H1 (cell line): ENCODE results near the gene P4HA3. TPM values are rescaled to one million over a fixed set of nuclear protein-coding genes. Genes with fewer than 3 reads are reported as not detected.

Experiments used
- CTCF ChIA-PET: fragments of 300-600 bp; sonication (Branson Sonifier 250); formaldehyde crosslinking; loops from one replicate; lab custom pipeline; 2021; ENCODE audit not compliant: partially characterized antibody; lab: Charles Lee
- POLR2A ChIA-PET: fragments of 300-600 bp; sonication (Branson Sonifier 250); formaldehyde crosslinking; loops from one replicate; lab custom pipeline; 2021; ENCODE audit warnings: inconsistent platforms; ENCODE audit not compliant: partially characterized antibody; lab: Charles Lee
- DNase-seq, 2 experiments: peaks; one replicate each; pipeline versions ENCODE4 v3.0.0 to v3.0.0-alpha.2; 2010 to 2022; ENCODE audit warnings: low spot score in 2 of 2, low read depth in 1 of 2, mixed read lengths in 1 of 2
- FAIRE-seq: peaks from 2 replicates; lab custom pipeline; 2011; peaks lifted over from hg19 to GRCh38; lab: Jason Lieb, UNC
- H2AFZ ChIP-seq: 2 replicates; pipeline ENCODE4 v1.8.1; 2012; ENCODE audit warnings: low read length, inconsistent platforms
- H2AK5ac ChIP-seq: 2 replicates; pipeline ENCODE4 v1.6.1; 2013; ENCODE audit warnings: low read depth, low read length
- H2BK120ac ChIP-seq: replicated peaks from 2 replicates; pipeline ENCODE3; 2013; ENCODE audit warnings: low read depth, low read length, inconsistent platforms
- H2BK12ac ChIP-seq: 2 replicates; pipeline ENCODE4 v1.6.1; 2013; ENCODE audit warnings: low read depth, low read length
- H2BK15ac ChIP-seq: 2 replicates; pipeline ENCODE4 v1.6.1; 2013; ENCODE audit warnings: low read length
- H2BK20ac ChIP-seq: 2 replicates; pipeline ENCODE4 v1.6.1; 2013; ENCODE audit warnings: low read length
- H2BK5ac ChIP-seq: 2 replicates; pipeline ENCODE4 v1.6.1; 2013; ENCODE audit warnings: low read depth, low read length
- H3K14ac ChIP-seq: 2 replicates; pipeline ENCODE4 v1.6.1; 2013; ENCODE audit warnings: inconsistent platforms; ENCODE audit not compliant: insufficient read length
- H3K18ac ChIP-seq: 2 replicates; pipeline ENCODE4 v1.6.1; 2013; ENCODE audit warnings: low read length; ENCODE audit errors: extremely low read depth
- H3K23ac ChIP-seq: 2 replicates; pipeline ENCODE4 v1.6.1; 2013; ENCODE audit warnings: inconsistent platforms; ENCODE audit not compliant: insufficient read length
- H3K23me2 ChIP-seq: 2 replicates; pipeline ENCODE4 v1.6.1; 2013; ENCODE audit warnings: low read depth, low read length
- H3K27ac ChIP-seq: 2 replicates; pipeline ENCODE4 v1.6.1; 2011; ENCODE audit warnings: low read depth, low read length, inconsistent platforms
- H3K27me3 ChIP-seq, 4 experiments: replicated peaks in 1 of 4; 1 replicate in 1 of 4; 2 replicates in 3 of 4; pipeline versions ENCODE4 v1.6.1 to v1.8.1; 2011 to 2013; ENCODE audit warnings: low read length in 3 of 4, mild to moderate bottlenecking in 3 of 4, inconsistent platforms in 2 of 4, mixed read lengths in 2 of 4, moderate library complexity in 1 of 4; ENCODE audit not compliant: control insufficient read depth in 3 of 4, insufficient read depth in 3 of 4; ENCODE audit errors: extremely low read depth in 1 of 4
- H3K36me3 ChIP-seq, 4 experiments: 2 replicates each; pipeline versions ENCODE4 v1.6.1 to v1.8.1; 2011 to 2013; ENCODE audit warnings: mild to moderate bottlenecking in 4 of 4, low read length in 3 of 4, moderate library complexity in 2 of 4, control low read depth in 1 of 4, inconsistent platforms in 1 of 4; ENCODE audit not compliant: insufficient read depth in 4 of 4, control insufficient read depth in 2 of 4
- H3K4ac ChIP-seq: replicated peaks from 2 replicates; pipeline ENCODE3; 2013; ENCODE audit warnings: low read length, low read depth, mixed read lengths, inconsistent platforms; ENCODE audit not compliant: insufficient read length
- H3K4me1 ChIP-seq, 4 experiments: replicated peaks in 1 of 4; 1 replicate in 1 of 4; 2 replicates in 3 of 4; pipeline versions ENCODE4 v1.6.1 to v1.8.1; 2011 to 2013; ENCODE audit warnings: low read length in 3 of 4, inconsistent platforms in 2 of 4, mixed read lengths in 1 of 4; ENCODE audit not compliant: insufficient read depth in 4 of 4, control insufficient read depth in 3 of 4
- H3K4me2 ChIP-seq, 2 experiments: 2 replicates each; pipeline versions ENCODE4 v1.6.1 to v1.8.1; 2011 to 2013; ENCODE audit warnings: low read depth in 2 of 2, low read length in 2 of 2, control low read depth in 1 of 2, inconsistent platforms in 1 of 2, mild to moderate bottlenecking in 1 of 2; ENCODE audit not compliant: insufficient read depth in 1 of 2
- H3K4me3 ChIP-seq, 4 experiments: fragments of 200-600, 300-600 bp in 1 of 4; sonication (generic), shearing (Covaris generic), sonication (Bioruptor Twin) in 1 of 4; 2 replicates each; pipeline versions ENCODE4 v1.5.1 to v1.8.1; 2011 to 2016; ENCODE audit warnings: low read length in 4 of 4, low read depth in 3 of 4, control low read depth in 2 of 4, inconsistent platforms in 2 of 4, mild to moderate bottlenecking in 2 of 4, mixed read lengths in 1 of 4, moderate library complexity in 1 of 4; ENCODE audit not compliant: insufficient read depth in 2 of 4; ENCODE audit errors: extremely low read depth in 1 of 4
- H3K56ac ChIP-seq: replicated peaks from 2 replicates; pipeline ENCODE3; 2013; ENCODE audit warnings: low read depth, mild to moderate bottlenecking, mixed read lengths, low read length, inconsistent platforms; ENCODE audit not compliant: insufficient read length
- H3K79me1 ChIP-seq: 2 replicates; pipeline ENCODE4 v1.6.1; 2013; ENCODE audit warnings: low read depth, low read length, control low read depth
- H3K79me2 ChIP-seq, 2 experiments: 2 replicates each; pipeline versions ENCODE4 v1.6.1 to v1.8.1; 2012 to 2013; ENCODE audit warnings: low read length in 2 of 2, mild to moderate bottlenecking in 2 of 2, inconsistent platforms in 1 of 2; ENCODE audit not compliant: insufficient read depth in 2 of 2, control insufficient read depth in 1 of 2
- H3K9ac ChIP-seq, 4 experiments: replicated peaks in 1 of 4; 1 replicate in 1 of 4; 2 replicates in 3 of 4; pipeline versions ENCODE4 v1.6.1 to v1.8.1; 2011 to 2013; ENCODE audit warnings: low read depth in 3 of 4, low read length in 3 of 4, control low read depth in 2 of 4, mild to moderate bottlenecking in 2 of 4, moderate library complexity in 2 of 4, inconsistent platforms in 1 of 4; ENCODE audit errors: extremely low read depth in 1 of 4
- H3K9me3 ChIP-seq, 2 experiments: 2 replicates each; pipeline versions ENCODE4 v1.6.1 to v1.8.1; 2012 to 2013; ENCODE audit warnings: mild to moderate bottlenecking in 2 of 2, moderate library complexity in 2 of 2, control low read depth in 1 of 2, inconsistent platforms in 1 of 2, low read depth in 1 of 2, low read length in 1 of 2, mixed read lengths in 1 of 2; ENCODE audit not compliant: insufficient read depth in 2 of 2
- H4K20me1 ChIP-seq, 2 experiments: replicated peaks in 1 of 2; 2 replicates each; pipeline versions ENCODE3 to v1.8.1; 2011 to 2013; ENCODE audit warnings: inconsistent platforms in 2 of 2, low read length in 2 of 2, mild to moderate bottlenecking in 1 of 2; ENCODE audit not compliant: insufficient read depth in 2 of 2, control insufficient read depth in 1 of 2
- H4K5ac ChIP-seq: 2 replicates; pipeline ENCODE4 v1.6.1; 2013; ENCODE audit warnings: low read length, low read depth, mixed read lengths, inconsistent platforms; ENCODE audit not compliant: insufficient read length
- H4K8ac ChIP-seq: 2 replicates; pipeline ENCODE4 v1.8.0; 2013; ENCODE audit warnings: mild to moderate bottlenecking, moderate library complexity, low read length, inconsistent platforms; ENCODE audit not compliant: insufficient read depth; ENCODE audit errors: extremely low read depth
- H4K91ac ChIP-seq: replicated peaks from 2 replicates; pipeline ENCODE3; 2013; ENCODE audit warnings: low read length, mixed read lengths, inconsistent platforms; ENCODE audit not compliant: insufficient read length
- CBX5 ChIP-seq: fragments of 300-800, 300-1000 bp; sonication (generic); IDR thresholded peaks from 2 replicates; pipeline ENCODE4 v1.7.1; 2016; ENCODE audit warnings: antibody characterized with exemption, low read length, low read depth
- EGR1 ChIP-seq: IDR thresholded peaks from 2 replicates; pipeline ENCODE4 v1.6.1; 2011; ENCODE audit warnings: low read depth, low read length, borderline replicate concordance
- EZH2 ChIP-seq: fragments of 200-600 bp; sonication (generic); IDR thresholded peaks from 2 replicates; pipeline ENCODE4 v1.7.1; 2012; ENCODE audit warnings: low read depth, mild to moderate bottlenecking, moderate library complexity, low read length, inconsistent platforms; ENCODE audit not compliant: severe bottlenecking
- NRF1 ChIP-seq: IDR thresholded peaks from 2 replicates; pipeline ENCODE4 v1.6.1; 2011; ENCODE audit warnings: mild to moderate bottlenecking, low read depth, low read length, improper control_type of control experiment
- POLR2A ChIP-seq, 2 experiments: IDR thresholded peaks; 1 replicate in 1 of 2; 2 replicates in 1 of 2; pipeline ENCODE4 v1.6.1; 2011; ENCODE audit warnings: low read depth in 2 of 2, low read length in 2 of 2, mild to moderate bottlenecking in 2 of 2; ENCODE audit errors: control extremely low read depth in 1 of 2
- RBBP5 ChIP-seq: IDR thresholded peaks from 2 replicates; pipeline ENCODE4 v1.7.1; 2012; ENCODE audit warnings: low read depth, mild to moderate bottlenecking, inconsistent platforms, low read length, moderate library complexity, borderline replicate concordance
- RXRA ChIP-seq: IDR thresholded peaks from 2 replicates; pipeline ENCODE4 v1.6.1; 2011; ENCODE audit warnings: low read depth, mild to moderate bottlenecking, low read length, moderate library complexity; ENCODE audit not compliant: insufficient read depth
- SP4 ChIP-seq: IDR thresholded peaks from 2 replicates; pipeline ENCODE4 v1.6.1; 2012; ENCODE audit warnings: low read length, inconsistent platforms
- TEAD4 ChIP-seq: IDR thresholded peaks from 2 replicates; pipeline ENCODE4 v1.6.1; 2012; ENCODE audit warnings: low read depth, low read length, inconsistent platforms, mixed read lengths
- YY1 ChIP-seq: IDR thresholded peaks from 2 replicates; pipeline ENCODE4 v1.6.1; 2011; ENCODE audit warnings: low read depth, mild to moderate bottlenecking, low read length
- WGBS, 2 experiments: shearing (Covaris generic) in 1 of 2; methylation state at CpG; one replicate each; pipeline versions ENCODE4 v1.1.6 to v1.1.7; 2013 to 2015; ENCODE audit warnings: low lambda C conversion rate in 2 of 2, mixed read lengths in 2 of 2, inconsistent platforms in 1 of 2, low coverage in 1 of 2, missing lambda C conversion rate in 1 of 2; ENCODE audit not compliant: insufficient replicate concordance in 2 of 2, insufficient coverage in 1 of 2, insufficient read length in 1 of 2; ENCODE audit errors: extremely low coverage in 1 of 2, missing lambda C conversion rate in 1 of 2; 5-methylcytosine and 5-hydroxymethylcytosine counted together
- polyA plus RNA-seq, 7 experiments: library from polyadenylated mRNA; depleted of rRNA in 3 of 7; stranded (reverse) in 5 of 7; unstranded in 2 of 7; fragments of >200 nt in 5 of 7; fragments of 200-250 nt in 2 of 7; gene quantifications; 1 replicate in 5 of 7; 2 replicates in 1 of 7; 4 replicates in 1 of 7; pipeline versions ENCODE4 v1.2.1 to v1.2.3, GENCODE V29; 2011 to 2013; ENCODE audit warnings: missing spikeins in 2 of 7, mixed read lengths in 2 of 7
- total RNA-seq: library from RNA; stranded (reverse); fragmentation: NEBNext Ultra II Directional; extraction: Animal tissue kit (Norgen Biotek cat#: 25700); gene quantifications from 2 replicates; pipeline ENCODE4 v1.2.1, GENCODE V29; 2021

P4HA3 gene
- total and polyA plus RNA-seq, 2 of the 8 experiments (the other 6 are each of a cell fraction or from before 2014, with no cell fraction given) = 0.06 TPM; not detected in 1

- H2BK20ac ChIP-seq = no peak overlapping the region
- H3K4ac ChIP-seq = no peak overlapping the region
- H3K23ac ChIP-seq = no peak overlapping the region
- no peak overlapping the region for H2AFZ ChIP-seq
- H4K20me1 ChIP-seq = no peaks in the 10 kb centered on the region
- no peak overlapping the region for H3K56ac ChIP-seq
- H4K91ac ChIP-seq = no peak overlapping the region
- H3K23me2 ChIP-seq = no peaks in the 10 kb centered on the region
- H4K8ac ChIP-seq = no peak overlapping the region
- no peak overlapping the region for H2BK15ac ChIP-seq
- H3K4me2 ChIP-seq = no peak overlapping the region
- CTCF ChIA-PET = interaction anchor here (0.6 to 5.1 kb wide), 18 partner anchors 9 to 1195 kb away, joined by 3 to 34 read pairs (median 5); no protein-coding TSS in a partner anchor
- H3K79me1 ChIP-seq = no peaks in the 10 kb centered on the region
- H3K9ac ChIP-seq = no peak overlapping the region
- no peak for DNase-seq
- no peaks in the 10 kb centered on the region for H3K36me3 ChIP-seq
- no peak overlapping the region for H4K5ac ChIP-seq
- no peak overlapping the region for H3K27ac ChIP-seq
- no peak overlapping the region for H2BK120ac ChIP-seq
- no peak for FAIRE-seq
- no peaks in the 10 kb centered on the region for H3K79me2 ChIP-seq
- H3K4me1 ChIP-seq = no peaks in the 10 kb centered on the region
- POLR2A ChIA-PET = no interaction called here
- H2BK5ac ChIP-seq = no peak overlapping the region
- TF ChIP-seq EZH2 (no peak), TEAD4 (no peak), CBX5 (no peak), NRF1 (no peak), SP4 (no peak), RBBP5 (no peak), EGR1 (no peak), POLR2A (IDR thresholded peaks at IDR 0.05; ENCODE audit: control extremely low read depth in 1 of 2, low read depth in 2 of 2, low read length in 2 of 2) (no peak), YY1 (no peak), RXRA (no peak)
- H2BK12ac ChIP-seq = no peak overlapping the region
- no peak overlapping the region for H3K4me3 ChIP-seq
- H2AK5ac ChIP-seq = no peak overlapping the region
- no peaks in the 10 kb centered on the region for H3K27me3 ChIP-seq
- H3K18ac ChIP-seq = no peak overlapping the region
- H3K14ac ChIP-seq = no peak overlapping the region
- H3K9me3 ChIP-seq = no peaks in the 10 kb centered on the region; a peak in 1 of 4 replicates
- 91% methylated on average over 2 of the region's 2 CpGs; no CpG with 5 or more reads in 1 of the 2 experiments for WGBS, 2 experiments
Observed at GRCh38 chr11:74320538-74320937, 9.1 kb upstream of the P4HA3 start.
